GM18951 (cell line): ENCODE results near the gene INPP5F.

Experiments used
- POLR2A ChIP-seq: IDR thresholded peaks from 4 replicates; pipeline ENCODE4 v1.6.1; 2011; ENCODE audit warnings: mild to moderate bottlenecking; ENCODE audit not compliant: insufficient read length, insufficient read depth; ENCODE audit errors: extremely low read depth
- in situ Hi-C: fragments of 300-500 bp; cut with MboI; formaldehyde crosslinking; loops from one replicate; pipeline ENCODE4 v1.12.0; 2022; ENCODE audit warnings: low sequenced_read_pairs, mixed read lengths, inconsistent platforms; ENCODE audit not compliant: unreplicated experiment

INPP5F gene

GRCh38 chr10:119807960-119808697 lies 82.3 kb downstream of the INPP5F start:
- no peak for TF ChIP-seq POLR2A
- in situ Hi-C loops, result no loop called here

- in situ Hi-C loops, result no loop called here
- TF ChIP-seq POLR2A, result no peak
Measured at GRCh38 chr10:119811122-119811521, 85.3 kb downstream of the INPP5F start.

GRCh38 chr10:119812684-119813083 lies 86.8 kb downstream of the INPP5F start:
- TF ChIP-seq POLR2A, result no peak
- in situ Hi-C loops, result no loop called here

- in situ Hi-C loops, result no loop called here
- no peak for TF ChIP-seq POLR2A
Measured at GRCh38 chr10:119815671-119816070, 89.8 kb downstream of the INPP5F start.

- in situ Hi-C loops, result no loop called here
- TF ChIP-seq POLR2A, result no peak
Measured at GRCh38 chr10:119817991-119818888, 92.4 kb downstream of the INPP5F start.

- in situ Hi-C loops, result no loop called here
- no peak for TF ChIP-seq POLR2A
Measured at GRCh38 chr10:119818889-119819270, 93.0 kb downstream of the INPP5F start.

- TF ChIP-seq POLR2A, result no peak
- in situ Hi-C loops, result no loop called here
Measured at GRCh38 chr10:119821182-119821581, 95.3 kb downstream of the INPP5F start.

GRCh38 chr10:119824299-119824698 lies 98.4 kb downstream of the INPP5F start:
- in situ Hi-C loops, result no loop called here
- no peak for TF ChIP-seq POLR2A

GRCh38 chr10:119826771-119827170 lies 100.9 kb downstream of the INPP5F start:
- TF ChIP-seq POLR2A, result no peak
- in situ Hi-C loops, result no loop called here

- in situ Hi-C loops, result no loop called here
Measured at GRCh38 chr10:119827430-119827829, 101.6 kb downstream of the INPP5F start.

GRCh38 chr10:119829429-119829828 lies 103.6 kb downstream of the INPP5F start:
- no peak for TF ChIP-seq POLR2A
- in situ Hi-C loops, result no loop called here

More at GRCh38 chr10:119827430-119827829, 101.6 kb downstream of the INPP5F start:
- no peak for TF ChIP-seq POLR2A

- in situ Hi-C loops, result no loop called here
- TF ChIP-seq POLR2A, result no peak
Measured at GRCh38 chr10:119830851-119831250, 105.0 kb downstream of the INPP5F start.

- TF ChIP-seq POLR2A, result no peak
- in situ Hi-C loops, result no loop called here
Measured at GRCh38 chr10:119831656-119832055, 105.8 kb downstream of the INPP5F start.

GRCh38 chr10:119832951-119833350 lies 107.1 kb downstream of the INPP5F start:
- no peak for TF ChIP-seq POLR2A
- in situ Hi-C loops, result no loop called here
